HepG2 (cell line): Measurements from ENCODE around the gene FBXO48. TPM values are rescaled to one million over a fixed set of nuclear protein-coding genes. Genes with fewer than 3 reads are reported as not detected.

ENCODE experiments used
- ARID5B ChIP-seq: IDR thresholded peaks from 2 replicates; pipeline ENCODE4 v1.4.0; 2020; ENCODE audit warnings: mild to moderate bottlenecking, missing genetic modification reagents
- BATF2 ChIP-seq: sonication (generic); formaldehyde crosslinking; IDR thresholded peaks from 2 replicates; pipeline ENCODE4 v1.8.0; 2022; ENCODE audit warnings: mild to moderate bottlenecking, missing genetic modification reagents, moderate library complexity
- CREB3 ChIP-seq: sonication (generic); formaldehyde crosslinking; IDR thresholded peaks from 2 replicates; pipeline ENCODE4 v1.5.0; 2020; ENCODE audit warnings: missing genetic modification reagents
- DBP ChIP-seq: sonication (generic); formaldehyde crosslinking; IDR thresholded peaks from 2 replicates; pipeline ENCODE4 v1.4.0; 2020; ENCODE audit warnings: missing genetic modification reagents; ENCODE audit errors: not compliant biosample characterization
- HNF1B ChIP-seq: sonication (generic); formaldehyde crosslinking; IDR thresholded peaks from 2 replicates; pipeline ENCODE4 v1.5.1; 2020; ENCODE audit warnings: mild to moderate bottlenecking, moderate library complexity, missing genetic modification reagents
- MBNL3 ChIP-seq: fragments of 250-450 bp; sonication (Bioruptor Pico); conservative IDR thresholded peaks from 2 replicates; pipeline ENCODE4 v1.8.0; 2022; ENCODE audit warnings: mild to moderate bottlenecking, inconsistent platforms
- NR1H2 ChIP-seq: sonication (generic); formaldehyde crosslinking; IDR thresholded peaks from 2 replicates; pipeline ENCODE4 v1.8.1; 2022; ENCODE audit warnings: low read depth, missing genetic modification reagents, borderline replicate concordance
- NR2F2 ChIP-seq: IDR thresholded peaks from 2 replicates; pipeline ENCODE4 v1.6.1; 2012; ENCODE audit warnings: low read depth, inconsistent platforms, borderline replicate concordance
- REST ChIP-seq, 2 experiments: IDR thresholded peaks; 2 replicates each; pipeline ENCODE4 v1.6.1; 2011 to 2012; ENCODE audit warnings: low read length in 2 of 2, borderline replicate concordance in 1 of 2, low read depth in 1 of 2, mild to moderate bottlenecking in 1 of 2, moderate library complexity in 1 of 2
- TAF1 ChIP-seq: sonication (generic); formaldehyde crosslinking; IDR thresholded peaks from 2 replicates; pipeline ENCODE4 v1.4.0; 2020; ENCODE audit warnings: missing genetic modification reagents
- ZKSCAN8 ChIP-seq: IDR thresholded peaks from 2 replicates; pipeline ENCODE4 v1.6.1; 2016; ENCODE audit warnings: borderline replicate concordance, missing genetic modification reagents, missing compliant biosample characterization
- polyA plus RNA-seq, 8 experiments: library from polyadenylated mRNA; depleted of rRNA in 3 of 8; stranded (reverse) in 7 of 8; unstranded in 1 of 8; fragments of >200 nt; fragmentation: Illumina TruSeq in 4 of 8; extraction: Trizol in 4 of 8; gene quantifications; 2 replicates each; pipeline versions ENCODE4 v1.2.1 to v1.2.3, GENCODE V29; 2011 to 2016; ENCODE audit warnings: low read depth in 4 of 8, missing spikeins in 1 of 8, mixed read lengths in 1 of 8; ENCODE audit not compliant: insufficient read depth in 1 of 8
- total RNA-seq, 5 experiments: library from RNA; depleted of rRNA; stranded (reverse); fragments of >200 nt; fragmentation: Illumina TruSeq; extraction: Trizol; gene quantifications; 2 replicates each; pipeline ENCODE4 v1.2.3, GENCODE V29; 2016; ENCODE audit warnings: low read depth in 1 of 5
- TF ChIP-seq, protein P1 (sequence below): sonication (generic); formaldehyde crosslinking; IDR thresholded peaks from 2 replicates; pipeline ENCODE4 v1.4.0; 2020; ENCODE audit warnings: missing genetic modification reagents

FBXO48 gene
- total and polyA plus RNA-seq, 2 of the 13 experiments (the other 11 are each of a cell fraction or from before 2014, with no cell fraction given): 0.42 to 1.1 TPM

- TF ChIP-seq, protein P1, sequence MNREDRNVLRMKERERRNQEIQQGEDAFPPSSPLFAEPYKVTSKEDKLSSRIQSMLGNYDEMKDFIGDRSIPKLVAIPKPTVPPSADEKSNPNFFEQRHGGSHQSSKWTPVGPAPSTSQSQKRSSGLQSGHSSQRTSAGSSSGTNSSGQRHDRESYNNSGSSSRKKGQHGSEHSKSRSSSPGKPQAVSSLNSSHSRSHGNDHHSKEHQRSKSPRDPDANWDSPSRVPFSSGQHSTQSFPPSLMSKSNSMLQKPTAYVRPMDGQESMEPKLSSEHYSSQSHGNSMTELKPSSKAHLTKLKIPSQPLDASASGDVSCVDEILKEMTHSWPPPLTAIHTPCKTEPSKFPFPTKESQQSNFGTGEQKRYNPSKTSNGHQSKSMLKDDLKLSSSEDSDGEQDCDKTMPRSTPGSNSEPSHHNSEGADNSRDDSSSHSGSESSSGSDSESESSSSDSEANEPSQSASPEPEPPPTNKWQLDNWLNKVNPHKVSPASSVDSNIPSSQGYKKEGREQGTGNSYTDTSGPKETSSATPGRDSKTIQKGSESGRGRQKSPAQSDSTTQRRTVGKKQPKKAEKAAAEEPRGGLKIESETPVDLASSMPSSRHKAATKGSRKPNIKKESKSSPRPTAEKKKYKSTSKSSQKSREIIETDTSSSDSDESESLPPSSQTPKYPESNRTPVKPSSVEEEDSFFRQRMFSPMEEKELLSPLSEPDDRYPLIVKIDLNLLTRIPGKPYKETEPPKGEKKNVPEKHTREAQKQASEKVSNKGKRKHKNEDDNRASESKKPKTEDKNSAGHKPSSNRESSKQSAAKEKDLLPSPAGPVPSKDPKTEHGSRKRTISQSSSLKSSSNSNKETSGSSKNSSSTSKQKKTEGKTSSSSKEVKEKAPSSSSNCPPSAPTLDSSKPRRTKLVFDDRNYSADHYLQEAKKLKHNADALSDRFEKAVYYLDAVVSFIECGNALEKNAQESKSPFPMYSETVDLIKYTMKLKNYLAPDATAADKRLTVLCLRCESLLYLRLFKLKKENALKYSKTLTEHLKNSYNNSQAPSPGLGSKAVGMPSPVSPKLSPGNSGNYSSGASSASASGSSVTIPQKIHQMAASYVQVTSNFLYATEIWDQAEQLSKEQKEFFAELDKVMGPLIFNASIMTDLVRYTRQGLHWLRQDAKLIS (CRISPR knock-in tag): no peak
- TF ChIP-seq ZKSCAN8 (CRISPR knock-in tag): no peak
- no peak for TF ChIP-seq ARID5B
- TF ChIP-seq NR2F2: no peak
- TF ChIP-seq CREB3 (CRISPR knock-in tag): no peak
- no peak for TF ChIP-seq MBNL3 (CRISPR knock-in tag)
- no peak for TF ChIP-seq NR1H2
- no peak for TF ChIP-seq DBP (CRISPR knock-in tag)
- TF ChIP-seq REST (IDR thresholded peaks at IDR 0.05; ENCODE audit: borderline replicate concordance in 1 of 2, low read depth in 1 of 2, low read length in 2 of 2): no peak
- no peak for TF ChIP-seq BATF2
- no peak for TF ChIP-seq TAF1 (CRISPR knock-in tag)
- no peak for TF ChIP-seq HNF1B (CRISPR knock-in tag)
- TF ChIP-seq, all 625 proteins: peak for 0
Measured at GRCh38 chr2:68436270-68436669, 30.8 kb downstream of the FBXO48 start (continued).
